CD1c-positive myeloid dendritic cell (primary cell): ENCODE measurements around the gene FAM120B.
"Not testable (repeated sequence)": the region's sequence is repeated elsewhere in the genome, so short reads cannot be mapped to it uniquely, and the experiment has no call there.

Experiments
- DNase-seq: peaks from one replicate; pipeline ENCODE4 v3.0.0-alpha.2; 2016; ENCODE audit errors: extremely low spot score

The FAM120B gene

GRCh38 chr6:170385506-170385905 lies 78.9 kb downstream of the FAM120B start:
- DNase-seq, result no peak

GRCh38 chr6:170388113-170388512 lies 81.6 kb downstream of the FAM120B start:
- DNase-seq, result no peak

- DNase-seq, result no peak
These were observed 86.5 kb downstream of the FAM120B start for GRCh38 chr6:170393033-170393432.

- DNase-seq, result no peak
These were observed 87.3 kb downstream of the FAM120B start for GRCh38 chr6:170393807-170394399.

- no peak for DNase-seq
These were observed 88.4 kb downstream of the FAM120B start for GRCh38 chr6:170394980-170395379.

GRCh38 chr6:170398743-170399369 lies 92.3 kb downstream of the FAM120B start:
- not testable (repeated sequence) for DNase-seq

- not testable (repeated sequence) for DNase-seq
These were observed 93.5 kb downstream of the FAM120B start for GRCh38 chr6:170399955-170400558.

- no peak for DNase-seq
These were observed 95.9 kb downstream of the FAM120B start for GRCh38 chr6:170402318-170403040.

GRCh38 chr6:170403451-170403850 lies 96.9 kb downstream of the FAM120B start:
- no peak for DNase-seq

- no peak for DNase-seq
These were observed 97.5 kb downstream of the FAM120B start for GRCh38 chr6:170404036-170404435.

- DNase-seq, result no peak
These were observed 98.1 kb downstream of the FAM120B start for GRCh38 chr6:170404697-170405096.

- no peak for DNase-seq
These were observed 98.9 kb downstream of the FAM120B start for GRCh38 chr6:170405311-170405975.

- no peak for DNase-seq
These were observed 100.6 kb downstream of the FAM120B start for GRCh38 chr6:170407200-170407599.

GRCh38 chr6:170407932-170408331 lies 101.4 kb downstream of the FAM120B start:
- DNase-seq, result no peak

- DNase-seq, result not testable (repeated sequence)
These were observed 103.2 kb downstream of the FAM120B start for GRCh38 chr6:170409746-170410145.

GRCh38 chr6:170410241-170410640 lies 103.7 kb downstream of the FAM120B start:
- DNase-seq, result no peak

- no peak for DNase-seq
These were observed 108.8 kb downstream of the FAM120B start for GRCh38 chr6:170415318-170415717.

GRCh38 chr6:170416303-170416702 lies 109.7 kb downstream of the FAM120B start:
- no peak for DNase-seq

GRCh38 chr6:170416959-170417606 lies 110.5 kb downstream of the FAM120B start:
- no peak for DNase-seq

- DNase-seq, result no peak
These were observed 111.3 kb downstream of the FAM120B start for GRCh38 chr6:170417881-170418280.

- DNase-seq, result no peak
These were observed 113.7 kb downstream of the FAM120B start for GRCh38 chr6:170420283-170420682.
